Mesenchymal stem cell (in vitro differentiated cells and primary cell): ENCODE results near the gene LRIG1.

Source experiments
- DNase-seq: peaks from one replicate; pipeline ENCODE4 v3.0.0-alpha.2; 2013
- H2AFZ ChIP-seq: one replicate; pipeline ENCODE4 v1.6.1; 2013; ENCODE audit warnings: low read depth, mild to moderate bottlenecking, control low read depth, inconsistent platforms, low read length, moderate library complexity
- H2AK5ac ChIP-seq: 2 replicates; pipeline ENCODE4 v1.6.1; 2013; ENCODE audit warnings: low read length, moderate library complexity, mild to moderate bottlenecking, inconsistent platforms; ENCODE audit not compliant: severe bottlenecking
- H2BK120ac ChIP-seq: one replicate; pipeline ENCODE4 v1.6.1; 2013; ENCODE audit warnings: low read depth, mild to moderate bottlenecking, inconsistent platforms, low read length, moderate library complexity
- H2BK12ac ChIP-seq, 2 experiments: one replicate each; pipeline ENCODE4 v1.6.1; 2013; ENCODE audit warnings: inconsistent platforms in 2 of 2, low read length in 2 of 2, mild to moderate bottlenecking in 2 of 2, moderate library complexity in 2 of 2, control low read depth in 1 of 2
- H2BK15ac ChIP-seq: one replicate; pipeline ENCODE4 v1.6.1; 2013; ENCODE audit warnings: mild to moderate bottlenecking, low read depth, inconsistent platforms; ENCODE audit not compliant: poor library complexity, severe bottlenecking
- H2BK5ac ChIP-seq: 2 replicates; pipeline ENCODE4 v1.6.1; 2013; ENCODE audit warnings: low read depth, mild to moderate bottlenecking, low read length, control low read depth, inconsistent platforms; ENCODE audit not compliant: poor library complexity, severe bottlenecking
- H3K14ac ChIP-seq, 2 experiments: one replicate each; pipeline ENCODE4 v1.6.1; 2013; ENCODE audit warnings: inconsistent platforms in 2 of 2, low read length in 2 of 2, control low read depth in 1 of 2, mild to moderate bottlenecking in 1 of 2, moderate library complexity in 1 of 2
- H3K18ac ChIP-seq, 2 experiments: one replicate each; pipeline ENCODE4 v1.6.1; 2013; ENCODE audit warnings: inconsistent platforms in 2 of 2, low read length in 2 of 2, control low read depth in 1 of 2, low read depth in 1 of 2, mild to moderate bottlenecking in 1 of 2
- H3K23ac ChIP-seq, 2 experiments: one replicate each; pipeline ENCODE4 v1.6.1; 2013; ENCODE audit warnings: inconsistent platforms in 2 of 2, low read length in 2 of 2, mild to moderate bottlenecking in 2 of 2, moderate library complexity in 2 of 2, control low read depth in 1 of 2
- H3K27ac ChIP-seq: 2 replicates; pipeline ENCODE4 v1.5.1; 2013; ENCODE audit warnings: mild to moderate bottlenecking, moderate library complexity, low read length, control low read depth, inconsistent platforms; ENCODE audit not compliant: poor library complexity, severe bottlenecking
- H3K27me3 ChIP-seq, 2 experiments: 2 replicates each; pipeline versions ENCODE4 v1.6.1 to v1.7.0; 2013; ENCODE audit warnings: low read length in 2 of 2, mild to moderate bottlenecking in 2 of 2, moderate library complexity in 2 of 2, control low read depth in 1 of 2, inconsistent platforms in 1 of 2; ENCODE audit not compliant: control insufficient read depth in 1 of 2, insufficient read depth in 1 of 2
- H3K36me3 ChIP-seq, 2 experiments: 2 replicates each; pipeline versions ENCODE4 v1.6.1 to v1.7.0; 2013; ENCODE audit warnings: low read length in 2 of 2, control low read depth in 1 of 2, inconsistent platforms in 1 of 2, low read depth in 1 of 2, mild to moderate bottlenecking in 1 of 2; ENCODE audit not compliant: insufficient read depth in 2 of 2, control insufficient read depth in 1 of 2
- H3K4ac ChIP-seq, 2 experiments: one replicate each; pipeline ENCODE4 v1.6.1; 2013; ENCODE audit warnings: inconsistent platforms in 2 of 2, low read length in 2 of 2, mild to moderate bottlenecking in 2 of 2, moderate library complexity in 2 of 2, control low read depth in 1 of 2, low read depth in 1 of 2
- H3K4me1 ChIP-seq: 2 replicates; pipeline ENCODE4 v1.6.1; 2013; ENCODE audit warnings: low read depth, low read length, control low read depth; ENCODE audit not compliant: control insufficient read depth, insufficient read depth
- H3K4me2 ChIP-seq: 2 replicates; pipeline ENCODE4 v1.6.1; 2013; ENCODE audit warnings: low read length, mild to moderate bottlenecking, inconsistent platforms; ENCODE audit not compliant: poor library complexity, severe bottlenecking
- H3K4me3 ChIP-seq, 2 experiments: 2 replicates each; pipeline versions ENCODE4 v1.5.1 to v1.7.0; 2013; ENCODE audit warnings: low read length in 2 of 2, mild to moderate bottlenecking in 2 of 2, control low read depth in 1 of 2, low read depth in 1 of 2; ENCODE audit not compliant: insufficient read depth in 1 of 2
- H3K79me1 ChIP-seq: replicated peaks from 2 replicates; pipeline ENCODE4 v1.6.1; 2013; ENCODE audit warnings: mild to moderate bottlenecking, control low read depth, low read length, inconsistent platforms; ENCODE audit not compliant: poor library complexity, severe bottlenecking
- H3K9ac ChIP-seq: 2 replicates; pipeline ENCODE4 v1.7.0; 2013; ENCODE audit warnings: mild to moderate bottlenecking, low read length, moderate library complexity
- H3K9me3 ChIP-seq: 2 replicates; pipeline ENCODE4 v1.7.0; 2013; ENCODE audit warnings: mild to moderate bottlenecking, low read length; ENCODE audit not compliant: control insufficient read depth
- H4K8ac ChIP-seq: one replicate; pipeline ENCODE4 v1.6.1; 2013; ENCODE audit warnings: inconsistent platforms, mild to moderate bottlenecking, low read length, moderate library complexity
- H4K91ac ChIP-seq: one replicate; pipeline ENCODE4 v1.6.1; 2013; ENCODE audit warnings: mild to moderate bottlenecking, low read length, inconsistent platforms
- WGBS: methylation state at CpG from one replicate; pipeline ENCODE4 v1.1.7; 2013; ENCODE audit warnings: mixed read lengths; 5-methylcytosine and 5-hydroxymethylcytosine counted together

The LRIG1 gene

GRCh38 chr3:66382142-66382541 is 118.7 kb downstream of the LRIG1 start:
- Histone ChIP-seq H3K9me3 (peaks cover 13% of the 10 kb centered on the region), H2AFZ (no peak overlapping the region), H3K18ac (no peak overlapping the region), H3K27me3 (no peaks in the 10 kb centered on the region), H3K23ac (no peak overlapping the region), H2AK5ac (no peak overlapping the region), H2BK120ac (no peak overlapping the region), H2BK5ac (no peak overlapping the region), H3K4ac (no peak overlapping the region), H3K14ac (no peak overlapping the region), H2BK12ac (no peak overlapping the region), H3K79me1 (peaks cover 48% of the 10 kb centered on the region), H4K91ac (no peak overlapping the region), H3K4me2 (no peak overlapping the region), H3K9ac (no peak overlapping the region), H4K8ac (no peak overlapping the region), H3K36me3 (peaks cover 78 to 100% of the 10 kb centered on the region in 2 experiments), H3K4me3 (no peak overlapping the region), H3K27ac (no peak overlapping the region), H2BK15ac (no peak overlapping the region), H3K4me1 (peaks cover 13% of the 10 kb centered on the region)
- DNase-seq: no peak
- WGBS: 97% methylated on average over 10 of the region's 10 CpGs

GRCh38 chr3:66381626-66382025 is 119.2 kb downstream of the LRIG1 start:
- peaks cover 10% of the 10 kb centered on the region for H3K4me1 ChIP-seq
- H3K36me3 ChIP-seq: peaks cover 76 to 98% of the 10 kb centered on the region in 2 experiments
- no peak overlapping the region for H2BK12ac ChIP-seq
- H3K14ac ChIP-seq: no peak overlapping the region
- 97% methylated on average over 7 of the region's 7 CpGs for WGBS
- no peak overlapping the region for H3K18ac ChIP-seq
- no peaks in the 10 kb centered on the region for H3K27me3 ChIP-seq
- H4K91ac ChIP-seq: no peak overlapping the region
- no peak overlapping the region for H3K4me2 ChIP-seq
- no peak overlapping the region for H3K27ac ChIP-seq
- H3K4ac ChIP-seq: no peak overlapping the region
- no peak overlapping the region for H2AFZ ChIP-seq
- H4K8ac ChIP-seq: no peak overlapping the region
- peaks cover 13% of the 10 kb centered on the region for H3K9me3 ChIP-seq
- no peak overlapping the region for H2BK15ac ChIP-seq
- H3K79me1 ChIP-seq: peaks cover 47% of the 10 kb centered on the region
- no peak overlapping the region for H2BK120ac ChIP-seq
- no peak for DNase-seq
- no peak overlapping the region for H2BK5ac ChIP-seq
- no peak overlapping the region for H3K23ac ChIP-seq
- H3K9ac ChIP-seq: no peak overlapping the region
- H2AK5ac ChIP-seq: no peak overlapping the region
- no peak overlapping the region for H3K4me3 ChIP-seq

DNA sequence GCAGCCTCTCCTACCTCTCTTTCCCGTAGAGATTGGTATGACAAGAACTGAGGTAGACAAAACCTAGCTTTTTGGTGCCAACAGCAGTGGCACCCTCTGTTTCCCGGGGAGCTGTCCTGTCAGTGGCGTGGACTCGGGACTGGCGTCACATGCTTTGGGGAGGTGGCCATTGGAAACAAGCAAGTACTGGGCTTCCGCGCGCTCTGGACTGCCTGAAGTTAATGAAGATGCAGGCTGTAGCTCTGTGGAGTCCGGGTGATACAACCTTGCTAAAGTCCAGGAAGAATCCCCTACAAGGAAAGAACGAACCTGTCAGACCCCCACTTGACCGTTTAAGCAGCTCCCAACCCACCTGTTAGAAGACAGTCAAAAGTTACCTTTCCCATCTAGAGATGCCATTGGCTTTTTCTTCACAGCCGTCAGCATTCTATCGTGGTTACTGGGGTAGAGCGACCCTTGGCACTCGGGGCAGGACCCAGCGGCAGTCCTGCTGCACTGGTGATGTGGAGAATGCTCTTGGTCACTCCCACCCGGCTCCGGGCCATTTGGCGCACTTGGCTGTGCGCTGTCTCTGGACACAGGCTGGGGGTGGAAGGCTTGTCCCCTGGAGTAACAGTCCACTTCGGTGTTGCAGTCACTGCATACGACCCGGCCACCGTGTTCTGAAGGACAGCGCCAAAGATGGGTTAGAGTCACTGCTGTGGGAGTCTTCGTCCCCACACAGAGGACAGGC is 120.5 kb downstream of the LRIG1 start:
- Histone ChIP-seq H3K27me3 (no peaks in the 10 kb centered on the region), H3K18ac (no peak overlapping the region), H3K14ac (no peak overlapping the region), H4K91ac (no peak overlapping the region), H3K4ac (no peak overlapping the region), H3K4me3 (no peak overlapping the region), H3K23ac (no peak overlapping the region), H2BK12ac (no peak overlapping the region), H3K4me1 (peaks cover 5% of the 10 kb centered on the region), H3K79me1 (peaks cover 42% of the 10 kb centered on the region), H3K9me3 (peaks cover 8% of the 10 kb centered on the region), H3K4me2 (no peak overlapping the region), H2BK120ac (no peak overlapping the region), H2BK5ac (no peak overlapping the region), H3K27ac (no peak overlapping the region), H2AFZ (no peak overlapping the region), H2AK5ac (no peak overlapping the region), H3K36me3 (peaks cover 66 to 91% of the 10 kb centered on the region in 2 experiments), H4K8ac (no peak overlapping the region), H3K9ac (no peak overlapping the region), H2BK15ac (no peak overlapping the region)
- WGBS: 92% methylated on average over 26 of the region's 26 CpGs
- no peak for DNase-seq

DNA sequence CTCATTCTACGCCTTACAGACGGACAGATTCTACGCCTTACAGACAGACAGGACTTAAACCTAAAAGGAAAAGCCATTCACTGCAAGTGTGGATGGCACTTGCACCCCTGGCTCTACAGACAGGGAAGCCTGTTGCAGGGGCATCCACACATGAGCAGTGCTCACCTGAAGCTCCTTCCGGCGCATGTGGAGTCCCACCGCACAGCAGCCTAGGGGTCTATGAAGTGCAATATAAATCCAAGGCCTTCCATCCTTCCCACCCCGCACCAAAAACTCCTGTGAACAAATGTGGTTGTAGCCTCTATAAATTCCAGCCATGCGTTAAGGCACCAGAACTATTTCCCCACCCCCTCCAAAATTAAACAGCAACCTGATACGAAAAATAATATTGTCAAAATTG is 121.3 kb downstream of the LRIG1 start:
- no peak overlapping the region for H3K9ac ChIP-seq
- H3K14ac ChIP-seq: no peak overlapping the region
- no peak overlapping the region for H2BK120ac ChIP-seq
- H3K79me1 ChIP-seq: peaks cover 36% of the 10 kb centered on the region
- H3K23ac ChIP-seq: no peak overlapping the region
- H3K27me3 ChIP-seq: no peaks in the 10 kb centered on the region
- H3K36me3 ChIP-seq: peaks cover 58 to 83% of the 10 kb centered on the region in 2 experiments
- no peak overlapping the region for H3K4me2 ChIP-seq
- 98% methylated on average over 8 of the region's 9 CpGs for WGBS
- H3K4ac ChIP-seq: no peak overlapping the region
- no peak overlapping the region for H2BK15ac ChIP-seq
- no peak overlapping the region for H3K4me3 ChIP-seq
- no peak overlapping the region for H3K18ac ChIP-seq
- H3K9me3 ChIP-seq: peaks cover under 1% of the 10 kb centered on the region
- no peak for DNase-seq
- no peak overlapping the region for H2BK12ac ChIP-seq
- no peak overlapping the region for H2AFZ ChIP-seq
- peaks cover 5% of the 10 kb centered on the region for H3K4me1 ChIP-seq
- H4K8ac ChIP-seq: no peak overlapping the region
- H2BK5ac ChIP-seq: no peak overlapping the region
- no peak overlapping the region for H3K27ac ChIP-seq
- H4K91ac ChIP-seq: no peak overlapping the region
- no peak overlapping the region for H2AK5ac ChIP-seq
